Islet precursor cell (in vitro differentiated cells): ENCODE results near the gene PRKCB.
"Not testable (repeated sequence)": the region's sequence is repeated elsewhere in the genome, so short reads cannot be mapped to it uniquely, and the experiment has no call there.

ENCODE experiments used
- DNase-seq: peaks from one replicate; pipeline ENCODE4 v3.0.0-alpha.2; 2018

PRKCB gene

GRCh38 chr16:24141466-24141865 is 305.7 kb downstream of the PRKCB start:
- no peak for DNase-seq

- no peak for DNase-seq
Observed at GRCh38 chr16:24141917-24142316, 306.1 kb downstream of the PRKCB start.

GRCh38 chr16:24145927-24146326 is 310.1 kb downstream of the PRKCB start:
- DNase-seq = no peak

GRCh38 chr16:24146518-24146917 is 310.7 kb downstream of the PRKCB start:
- DNase-seq = no peak

GRCh38 chr16:24149102-24149501 is 313.3 kb downstream of the PRKCB start:
- no peak for DNase-seq

GRCh38 chr16:24150282-24150681 is 314.5 kb downstream of the PRKCB start:
- no peak for DNase-seq

GRCh38 chr16:24151482-24151939 is 315.7 kb downstream of the PRKCB start:
- DNase-seq = peak; percentile 85

GRCh38 chr16:24152048-24152447 is 316.3 kb downstream of the PRKCB start:
- not testable (repeated sequence) for DNase-seq

GRCh38 chr16:24152826-24153225 is 317.0 kb downstream of the PRKCB start:
- peak; percentile 86 for DNase-seq

- no peak for DNase-seq
Observed at GRCh38 chr16:24156777-24157176, 321.0 kb downstream of the PRKCB start.

- DNase-seq = no peak
Observed at GRCh38 chr16:24163935-24164334, 328.2 kb downstream of the PRKCB start.

GRCh38 chr16:24164416-24164815 is 328.6 kb downstream of the PRKCB start:
- no peak for DNase-seq

GRCh38 chr16:24165273-24165672 is 329.5 kb downstream of the PRKCB start:
- no peak for DNase-seq

- no peak for DNase-seq
Observed at GRCh38 chr16:24166661-24167528, 331.1 kb downstream of the PRKCB start.

- no peak for DNase-seq
Observed at GRCh38 chr16:24168856-24169255, 333.1 kb downstream of the PRKCB start.

- no peak for DNase-seq
Observed at GRCh38 chr16:24170407-24170806, 334.6 kb downstream of the PRKCB start.

GRCh38 chr16:24174504-24174903 is 338.7 kb downstream of the PRKCB start:
- DNase-seq = no peak

- DNase-seq = no peak
Observed at GRCh38 chr16:24174957-24175356, 339.2 kb downstream of the PRKCB start.

- DNase-seq = peak; percentile 71
Observed at GRCh38 chr16:24178496-24178895, 342.7 kb downstream of the PRKCB start.

GRCh38 chr16:24180451-24180850 is 344.7 kb downstream of the PRKCB start:
- DNase-seq = no peak

- peak; percentile 60 for DNase-seq
Observed at GRCh38 chr16:24188021-24188542, 352.3 kb downstream of the PRKCB start.

GRCh38 chr16:24188751-24189318 is 353.1 kb downstream of the PRKCB start:
- peak; percentile 61 for DNase-seq

GRCh38 chr16:24189941-24190340 is 354.2 kb downstream of the PRKCB start:
- no peak for DNase-seq

GRCh38 chr16:24191876-24192402 is 356.2 kb downstream of the PRKCB start:
- no peak for DNase-seq
